GM18519 (cell line): Measurements from ENCODE around the gene SRP19.
A peak's percentile ranks its signal among the peaks of the same experiment; 100 is the strongest.
"Not testable (repeated sequence)": the region's sequence is repeated elsewhere in the genome, so short reads cannot be mapped to it uniquely, and the experiment has no call there.

ENCODE experiments used
- ATAC-seq: cut with Tn5 transposase; IDR thresholded peaks from one replicate; pipeline ENCODE4 v1.9.1; 2021; ENCODE audit warnings: mild to moderate bottlenecking, moderate library complexity; ENCODE audit not compliant: unreplicated experiment, low FRiP score

SRP19 gene

GRCh38 chr5:112860929-112861637, at the start of gene SRP19:
TSS of gene SRP19 (plus strand) at chr5:112861287. CDS start at chr5:112861377, 90 bp downstream.
- peak; percentile 96 for ATAC-seq

GRCh38 chr5:112812549-112812948, 48.5 kb upstream of the SRP19 start:
- ATAC-seq, result no peak

GRCh38 chr5:112820246-112820645, 40.8 kb upstream of the SRP19 start:
- ATAC-seq, result no peak

GRCh38 chr5:112822456-112822855, 38.6 kb upstream of the SRP19 start:
- ATAC-seq, result no peak

GRCh38 chr5:112823181-112823580, 37.9 kb upstream of the SRP19 start:
- ATAC-seq, result no peak

GRCh38 chr5:112823656-112824055, 37.4 kb upstream of the SRP19 start:
- ATAC-seq, result no peak

GRCh38 chr5:112824197-112824596, 36.9 kb upstream of the SRP19 start:
- ATAC-seq, result no peak

- ATAC-seq, result no peak
Observed at GRCh38 chr5:112830378-112830777, 30.7 kb upstream of the SRP19 start.

GRCh38 chr5:112833971-112834370, 27.1 kb upstream of the SRP19 start:
- no peak for ATAC-seq

GRCh38 chr5:112844489-112844888, 16.6 kb upstream of the SRP19 start:
- ATAC-seq, result no peak

- no peak for ATAC-seq
Observed at GRCh38 chr5:112846556-112846955, 14.5 kb upstream of the SRP19 start.

GRCh38 chr5:112847306-112847705, 13.8 kb upstream of the SRP19 start:
- ATAC-seq, result no peak

GRCh38 chr5:112848116-112848811, 12.8 kb upstream of the SRP19 start:
- ATAC-seq, result peak; percentile 99

GRCh38 chr5:112849912-112850311, 11.2 kb upstream of the SRP19 start:
- no peak for ATAC-seq

- ATAC-seq, result no peak
Observed at GRCh38 chr5:112854651-112855050, 6.4 kb upstream of the SRP19 start.

- no peak for ATAC-seq
Observed at GRCh38 chr5:112857866-112858265, 3.2 kb upstream of the SRP19 start.

GRCh38 chr5:112860571-112860928, 537 bp upstream of the SRP19 start:
- not testable (repeated sequence) for ATAC-seq

GRCh38 chr5:112861638-112861985, 525 bp downstream of the SRP19 start:
- ATAC-seq, result no peak

GRCh38 chr5:112862085-112862484, 998 bp downstream of the SRP19 start:
- no peak for ATAC-seq

- no peak for ATAC-seq
Observed at GRCh38 chr5:112863549-112863948, 2.5 kb downstream of the SRP19 start.

GRCh38 chr5:112865128-112865527, 4.0 kb downstream of the SRP19 start:
- ATAC-seq, result no peak

GRCh38 chr5:112866739-112867138, 5.7 kb downstream of the SRP19 start:
- no peak for ATAC-seq
